Measurements from ENCODE around the gene PLXNA4.

DNA sequence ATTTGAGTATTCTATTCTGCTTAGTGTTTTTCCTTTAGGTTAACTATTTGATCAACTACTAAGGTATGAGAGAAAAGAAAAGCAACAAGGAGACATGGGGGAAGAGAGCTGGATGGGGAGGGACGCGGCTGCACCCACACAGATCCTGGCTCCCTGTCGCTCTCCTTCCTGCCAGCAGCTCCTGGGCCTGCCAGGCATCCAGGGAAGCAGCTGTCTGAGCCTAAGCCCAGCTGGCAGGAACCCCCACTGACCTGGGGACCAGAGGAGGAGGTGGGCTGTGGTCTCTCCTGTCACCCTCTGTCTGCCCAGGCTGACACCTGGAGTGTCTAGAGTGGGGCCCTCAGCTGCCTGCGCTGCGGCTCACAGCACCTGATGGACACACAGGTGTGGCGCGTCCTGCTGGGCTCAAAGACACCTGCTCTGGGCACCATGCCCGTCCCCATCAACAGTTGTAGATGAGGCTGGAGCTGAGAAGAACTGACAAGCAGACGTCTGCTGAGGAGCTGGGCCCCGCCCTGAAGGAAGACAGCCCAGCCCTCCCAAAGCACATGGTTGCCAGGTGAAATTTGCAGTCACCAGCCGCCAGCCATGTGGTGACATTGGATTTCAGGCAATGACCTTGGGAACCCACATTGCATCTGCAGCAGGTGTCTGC, 207.9 kb downstream of the PLXNA4 start:
- TF ChIP-seq EZH2 (IDR thresholded peaks at IDR 0.05; ENCODE audit: insufficient read depth, poor library complexity, severe bottlenecking) (no peak), EZH2phosphoT487 (IDR thresholded peaks at IDR 0.05; ENCODE audit: insufficient read depth, low read depth) (no peak)

Measured in GM23248 (cell line).